ENCODE results near the gene SLC39A7. TPM values are rescaled to one million over a fixed set of nuclear protein-coding genes. Genes with fewer than 3 reads are reported as not detected.
A peak's percentile ranks its signal among the peaks of the same experiment; 100 is the strongest.

The SLC39A7 gene
- total and polyA plus RNA-seq, 2 of the 13 experiments (the other 11 are each of a cell fraction or from before 2014, with no cell fraction given), result 142 to 229 TPM

DNA sequence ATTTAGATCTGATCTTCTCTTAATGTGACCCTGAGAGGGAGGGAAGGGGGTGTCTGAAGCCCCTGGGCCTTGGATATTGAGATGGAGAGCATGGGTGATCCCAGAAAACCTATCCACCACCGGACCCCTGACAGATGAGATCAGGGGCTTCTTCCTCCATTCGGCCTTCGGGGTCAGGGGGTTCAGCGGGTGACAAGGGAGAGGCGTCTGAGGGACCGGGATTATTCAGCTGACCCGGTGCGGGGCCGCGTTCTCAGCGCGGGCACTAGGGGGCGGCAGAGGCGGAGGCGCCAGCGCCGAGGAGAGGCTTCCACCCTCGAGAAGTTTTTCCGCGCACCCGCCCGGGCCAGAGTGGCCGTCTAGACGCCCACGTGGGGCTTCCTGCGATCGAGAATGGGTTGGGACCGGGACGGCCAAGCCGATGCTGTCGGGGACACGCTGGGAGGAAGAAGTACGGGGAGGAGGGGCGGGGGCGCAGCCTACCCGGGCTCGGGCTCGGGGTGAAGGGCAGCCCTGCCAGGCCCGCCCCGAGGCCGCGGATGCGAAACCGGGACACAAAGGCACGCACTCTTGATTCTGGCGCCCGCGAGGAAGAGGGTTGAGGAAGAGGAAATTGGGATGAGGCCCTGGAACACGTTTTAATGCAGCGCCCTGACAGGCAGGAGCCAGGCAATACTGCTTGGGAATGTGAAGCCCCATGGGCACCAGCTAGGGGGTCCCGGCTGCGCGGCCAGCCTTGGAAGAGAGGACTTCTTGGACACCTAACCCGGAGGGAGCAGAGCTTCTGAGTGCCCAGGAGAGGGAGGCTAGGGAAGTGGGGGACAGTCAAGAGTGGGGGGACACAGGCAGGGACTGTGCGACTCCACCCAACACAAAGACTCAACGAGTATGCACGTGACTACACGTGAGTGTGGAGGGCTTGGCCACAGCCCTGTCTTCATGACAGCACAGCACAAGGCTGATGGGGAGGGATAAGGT, 39.0 kb upstream of the SLC39A7 start (continued):
- TF ChIP-seq, protein P1, sequence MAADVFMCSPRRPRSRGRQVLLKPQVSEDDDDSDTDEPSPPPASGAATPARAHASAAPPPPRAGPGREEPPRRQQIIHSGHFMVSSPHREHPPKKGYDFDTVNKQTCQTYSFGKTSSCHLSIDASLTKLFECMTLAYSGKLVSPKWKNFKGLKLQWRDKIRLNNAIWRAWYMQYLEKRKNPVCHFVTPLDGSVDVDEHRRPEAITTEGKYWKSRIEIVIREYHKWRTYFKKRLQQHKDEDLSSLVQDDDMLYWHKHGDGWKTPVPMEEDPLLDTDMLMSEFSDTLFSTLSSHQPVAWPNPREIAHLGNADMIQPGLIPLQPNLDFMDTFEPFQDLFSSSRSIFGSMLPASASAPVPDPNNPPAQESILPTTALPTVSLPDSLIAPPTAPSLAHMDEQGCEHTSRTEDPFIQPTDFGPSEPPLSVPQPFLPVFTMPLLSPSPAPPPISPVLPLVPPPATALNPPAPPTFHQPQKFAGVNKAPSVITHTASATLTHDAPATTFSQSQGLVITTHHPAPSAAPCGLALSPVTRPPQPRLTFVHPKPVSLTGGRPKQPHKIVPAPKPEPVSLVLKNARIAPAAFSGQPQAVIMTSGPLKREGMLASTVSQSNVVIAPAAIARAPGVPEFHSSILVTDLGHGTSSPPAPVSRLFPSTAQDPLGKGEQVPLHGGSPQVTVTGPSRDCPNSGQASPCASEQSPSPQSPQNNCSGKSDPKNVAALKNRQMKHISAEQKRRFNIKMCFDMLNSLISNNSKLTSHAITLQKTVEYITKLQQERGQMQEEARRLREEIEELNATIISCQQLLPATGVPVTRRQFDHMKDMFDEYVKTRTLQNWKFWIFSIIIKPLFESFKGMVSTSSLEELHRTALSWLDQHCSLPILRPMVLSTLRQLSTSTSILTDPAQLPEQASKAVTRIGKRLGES (CRISPR knock-in tag; IDR thresholded peaks at IDR 0.05; ENCODE audit: borderline replicate concordance), result no peak
- TF ChIP-seq MXD4 (CRISPR knock-in tag; IDR thresholded peaks at IDR 0.05), result no peak
- no peak for TF ChIP-seq BRD4 (CRISPR knock-in tag; IDR thresholded peaks at IDR 0.05)
- TF ChIP-seq ZNF546 (CRISPR knock-in tag; conservative IDR thresholded peaks at IDR 0.05), result 0 out of 2 replicates have a peak, but pooled peaks have one; percentile 17
- no peak; the same call in 1 of the 2 replicates for TF ChIP-seq ZSCAN25 (CRISPR knock-in tag; IDR thresholded peaks at IDR 0.05)
- TF ChIP-seq EP300 (IDR thresholded peaks at IDR 0.05; ENCODE audit: low read depth in 2 of 2, low read length in 2 of 2), result no peak
- TF ChIP-seq EP300 (CRISPR knock-in tag; IDR thresholded peaks at IDR 0.05; ENCODE audit: borderline replicate concordance), result no peak
- TF ChIP-seq ONECUT2 (CRISPR knock-in tag; IDR thresholded peaks at IDR 0.05), result no peak
- no peak for TF ChIP-seq CHD4 (IDR thresholded peaks at IDR 0.05; ENCODE audit: borderline replicate concordance, low read length)
- no peak for TF ChIP-seq ZSCAN21 (CRISPR knock-in tag; IDR thresholded peaks at IDR 0.05; ENCODE audit: borderline replicate concordance)
- TF ChIP-seq, protein P2, sequence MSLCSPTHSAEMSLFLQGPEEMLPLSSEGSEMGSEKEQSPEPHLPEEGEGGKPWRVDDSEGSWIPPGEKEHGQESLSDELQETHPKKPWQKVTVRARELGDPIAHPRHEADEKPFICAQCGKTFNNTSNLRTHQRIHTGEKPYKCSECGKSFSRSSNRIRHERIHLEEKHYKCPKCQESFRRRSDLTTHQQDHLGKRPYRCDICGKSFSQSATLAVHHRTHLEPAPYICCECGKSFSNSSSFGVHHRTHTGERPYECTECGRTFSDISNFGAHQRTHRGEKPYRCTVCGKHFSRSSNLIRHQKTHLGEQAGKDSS (CRISPR knock-in tag; IDR thresholded peaks at IDR 0.05; ENCODE audit: borderline replicate concordance, low read depth), result no peak
- TF ChIP-seq SRF (IDR thresholded peaks at IDR 0.05; ENCODE audit: low read depth, low read length), result no peak
- TF ChIP-seq SIX1 (CRISPR knock-in tag; IDR thresholded peaks at IDR 0.05; ENCODE audit: borderline replicate concordance), result no peak
- no peak for TF ChIP-seq ZNF737 (CRISPR knock-in tag; IDR thresholded peaks at IDR 0.05; ENCODE audit: borderline replicate concordance)
- TF ChIP-seq GATAD1 (CRISPR knock-in tag; IDR thresholded peaks at IDR 0.05), result peak; percentile 15; the same call in 1 of the 2 replicates
- no peak for TF ChIP-seq CBX2 (IDR thresholded peaks at IDR 0.05; ENCODE audit: low read depth, low read length)
- TF ChIP-seq CBX2 (CRISPR knock-in tag; IDR thresholded peaks at IDR 0.05; ENCODE audit: low read depth), result 0 out of 2 replicates have a peak, but pooled peaks have one; percentile 69
- no peak for TF ChIP-seq ZFP41 (CRISPR knock-in tag; IDR thresholded peaks at IDR 0.05; ENCODE audit: borderline replicate concordance)
- TF ChIP-seq MAF1 (CRISPR knock-in tag; IDR thresholded peaks at IDR 0.05; ENCODE audit: borderline replicate concordance), result no peak
- peak; percentile 36; the same call in 1 of the 2 replicates for TF ChIP-seq THAP11 (CRISPR knock-in tag; IDR thresholded peaks at IDR 0.05)
- TF ChIP-seq JARID2 (CRISPR knock-in tag; IDR thresholded peaks at IDR 0.05; ENCODE audit: insufficient replicate concordance), result no peak
- TF ChIP-seq, protein P3, sequence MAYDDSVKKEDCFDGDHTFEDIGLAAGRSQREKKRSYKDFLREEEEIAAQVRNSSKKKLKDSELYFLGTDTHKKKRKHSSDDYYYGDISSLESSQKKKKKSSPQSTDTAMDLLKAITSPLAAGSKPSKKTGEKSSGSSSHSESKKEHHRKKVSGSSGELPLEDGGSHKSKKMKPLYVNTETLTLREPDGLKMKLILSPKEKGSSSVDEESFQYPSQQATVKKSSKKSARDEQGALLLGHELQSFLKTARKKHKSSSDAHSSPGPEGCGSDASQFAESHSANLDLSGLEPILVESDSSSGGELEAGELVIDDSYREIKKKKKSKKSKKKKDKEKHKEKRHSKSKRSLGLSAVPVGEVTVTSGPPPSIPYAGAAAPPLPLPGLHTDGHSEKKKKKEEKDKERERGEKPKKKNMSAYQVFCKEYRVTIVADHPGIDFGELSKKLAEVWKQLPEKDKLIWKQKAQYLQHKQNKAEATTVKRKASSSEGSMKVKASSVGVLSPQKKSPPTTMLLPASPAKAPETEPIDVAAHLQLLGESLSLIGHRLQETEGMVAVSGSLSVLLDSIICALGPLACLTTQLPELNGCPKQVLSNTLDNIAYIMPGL (CRISPR knock-in tag; IDR thresholded peaks at IDR 0.05; ENCODE audit: borderline replicate concordance in 1 of 2, low read depth in 1 of 2), result peak; percentile 89 to 92
- no peak for TF ChIP-seq ZNF570 (CRISPR knock-in tag; IDR thresholded peaks at IDR 0.05; ENCODE audit: borderline replicate concordance)
- peak; percentile 80; the same call in 1 of the 2 replicates for TF ChIP-seq ZNF563 (CRISPR knock-in tag; IDR thresholded peaks at IDR 0.05)
